ENCODE measurements around the gene CHIC2.
A peak's percentile ranks its signal among the peaks of the same experiment; 100 is the strongest.

The CHIC2 gene

DNA sequence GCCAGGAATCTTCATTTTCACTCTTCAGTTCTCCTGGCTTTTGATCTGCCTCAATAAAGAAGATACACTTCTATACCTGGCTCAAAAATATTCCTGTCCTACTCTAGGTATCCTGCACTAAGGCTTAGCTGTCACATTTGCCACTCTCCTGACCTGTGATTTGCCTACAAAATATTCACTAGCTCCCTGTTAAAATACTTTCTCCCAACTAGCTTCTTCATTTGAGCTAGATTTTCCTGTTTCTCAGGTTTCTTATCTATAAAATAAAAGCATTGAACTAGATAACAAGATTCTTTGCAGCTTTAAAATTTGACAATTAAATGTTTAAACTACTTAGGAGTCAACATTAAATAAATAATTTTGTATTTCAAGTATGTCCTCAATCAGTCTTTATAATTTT is 53.2 kb downstream of the CHIC2 start:
- FAIRE-seq, result no peak

GRCh38 chr4:54006755-54007154 is 57.6 kb downstream of the CHIC2 start:
- no peak for DNase-seq (ENCODE audit: low spot score)
- no peak for FAIRE-seq

More for the DNA sequence above, 53.2 kb downstream of the CHIC2 start:
- no peak for DNase-seq (ENCODE audit: low spot score)

DNA sequence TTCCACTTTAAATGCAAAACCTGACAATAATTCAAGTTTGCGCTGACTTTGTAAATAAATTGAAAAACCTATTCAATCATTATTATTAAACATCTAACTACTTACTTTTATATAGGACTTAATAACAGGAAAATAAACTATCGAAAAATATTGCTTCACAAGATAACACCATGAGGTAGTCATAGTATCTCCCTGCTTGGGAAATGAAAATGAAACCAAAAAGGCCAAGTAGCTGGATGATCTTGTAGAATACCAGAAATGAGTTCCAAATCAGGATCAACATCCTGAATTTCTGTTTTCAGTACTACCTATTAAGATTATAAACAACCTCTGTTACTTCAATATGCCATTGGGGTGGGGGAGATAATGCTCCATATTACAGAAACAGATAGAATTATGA is 58.9 kb downstream of the CHIC2 start:
- FAIRE-seq (no peak), DNase-seq (ENCODE audit: low spot score) (no peak)

DNA sequence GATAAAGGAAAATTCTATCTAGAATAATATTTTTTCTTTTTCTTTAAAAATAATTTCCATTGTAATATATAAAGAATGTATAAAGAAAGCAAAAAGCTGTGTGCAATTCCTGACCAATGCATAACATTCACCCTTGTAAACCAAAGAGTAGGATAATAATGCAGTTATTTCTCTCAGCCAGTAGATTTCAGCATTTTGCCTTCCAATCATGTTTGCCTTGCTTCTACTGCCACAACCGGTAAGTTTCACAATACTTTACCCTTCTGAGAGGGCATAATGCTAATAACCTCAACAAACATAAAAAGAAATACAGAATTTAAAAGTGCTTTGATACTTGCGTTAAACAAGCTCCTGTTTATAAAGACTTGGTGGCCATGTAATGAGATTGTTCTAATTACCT is 59.9 kb downstream of the CHIC2 start:
- FAIRE-seq, result no peak
- DNase-seq (ENCODE audit: low spot score), result no peak

DNA sequence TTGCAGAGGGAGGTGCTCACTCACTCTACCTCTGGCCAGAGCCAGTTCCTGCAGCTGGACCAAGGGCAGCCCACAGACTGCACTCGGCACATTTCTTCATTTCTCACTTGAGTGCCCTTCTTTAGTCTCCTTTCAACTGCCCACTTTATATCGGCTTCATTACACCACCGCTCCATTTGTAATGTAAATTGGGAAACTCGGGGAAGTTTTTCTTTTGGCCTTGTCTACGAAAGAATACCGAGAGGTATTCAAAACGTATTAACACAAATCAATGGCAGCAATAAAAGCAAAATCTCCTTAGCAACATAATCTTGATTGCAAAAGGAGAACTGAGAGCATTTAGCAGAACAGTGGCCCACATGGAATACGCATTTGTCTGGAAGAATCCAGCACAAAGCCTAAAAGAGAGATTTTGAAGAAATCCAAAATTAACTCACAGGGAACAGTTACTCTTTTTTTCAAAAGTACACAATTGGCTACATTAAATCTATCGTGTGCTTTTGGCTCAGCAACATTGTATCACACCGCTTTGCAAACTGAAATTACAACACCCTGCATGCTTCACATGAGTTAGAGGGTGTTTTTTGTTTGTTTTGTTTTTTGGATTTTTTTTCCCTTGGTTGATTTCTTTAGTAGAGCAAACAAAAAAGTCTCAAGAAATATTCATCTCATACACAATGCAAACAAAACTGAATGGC is 62.6 kb downstream of the CHIC2 start:
- FAIRE-seq, result no peak
- no peak for DNase-seq (ENCODE audit: low spot score)

DNA sequence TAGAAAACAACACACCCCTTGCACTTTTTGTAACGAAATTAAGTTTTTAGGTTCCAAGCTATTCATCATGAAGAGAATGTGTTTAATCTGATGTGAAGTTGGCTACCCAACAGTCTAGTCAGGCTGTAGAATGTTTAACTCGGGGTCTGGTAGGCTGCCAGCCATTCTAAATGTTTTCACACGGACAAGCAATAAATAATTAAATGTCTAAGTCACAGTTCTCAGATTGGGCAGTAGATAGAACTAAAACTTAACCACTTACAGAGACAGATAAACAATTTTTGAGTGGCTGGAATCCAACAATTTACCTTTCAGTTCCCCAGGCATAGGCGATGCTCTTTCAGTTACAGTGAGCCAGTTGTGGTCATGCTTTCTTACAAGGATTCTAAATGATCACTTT is 66.5 kb downstream of the CHIC2 start:
- peak; percentile 92 for FAIRE-seq
- DNase-seq (ENCODE audit: low spot score), result peak; percentile 37

GRCh38 chr4:53994382-53995102 is 69.9 kb downstream of the CHIC2 start:
- no peak for FAIRE-seq
- DNase-seq (ENCODE audit: low spot score), result no peak

DNA sequence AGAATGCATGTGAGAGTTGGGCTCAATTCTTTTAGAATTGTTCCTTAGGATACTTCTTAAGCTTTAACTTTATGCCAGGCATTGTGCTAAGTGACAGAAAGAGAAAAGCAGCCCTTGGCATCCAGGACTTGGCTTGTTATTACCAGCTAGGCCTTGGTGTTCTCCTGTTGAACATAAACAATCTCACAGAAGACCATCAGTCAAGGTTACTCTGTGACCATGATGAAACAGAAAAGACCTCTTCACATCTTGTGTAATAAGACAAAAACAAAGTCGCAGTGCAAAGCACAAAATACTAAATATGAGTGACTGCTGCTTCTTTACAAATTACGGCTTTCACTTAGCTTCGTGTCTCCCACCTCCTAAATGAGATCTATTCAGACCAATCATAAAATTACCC is 71.6 kb downstream of the CHIC2 start:
- DNase-seq (ENCODE audit: low spot score), result no peak

GRCh38 chr4:53991821-53992220 is 72.6 kb downstream of the CHIC2 start:
- FAIRE-seq, result no peak

More for the DNA sequence above, 71.6 kb downstream of the CHIC2 start:
- no peak for FAIRE-seq

GRCh38 chr4:53990641-53991040 is 73.8 kb downstream of the CHIC2 start:
- no peak for DNase-seq (ENCODE audit: low spot score)

More at GRCh38 chr4:53991821-53992220, 72.6 kb downstream of the CHIC2 start:
- DNase-seq (ENCODE audit: low spot score), result no peak

DNA sequence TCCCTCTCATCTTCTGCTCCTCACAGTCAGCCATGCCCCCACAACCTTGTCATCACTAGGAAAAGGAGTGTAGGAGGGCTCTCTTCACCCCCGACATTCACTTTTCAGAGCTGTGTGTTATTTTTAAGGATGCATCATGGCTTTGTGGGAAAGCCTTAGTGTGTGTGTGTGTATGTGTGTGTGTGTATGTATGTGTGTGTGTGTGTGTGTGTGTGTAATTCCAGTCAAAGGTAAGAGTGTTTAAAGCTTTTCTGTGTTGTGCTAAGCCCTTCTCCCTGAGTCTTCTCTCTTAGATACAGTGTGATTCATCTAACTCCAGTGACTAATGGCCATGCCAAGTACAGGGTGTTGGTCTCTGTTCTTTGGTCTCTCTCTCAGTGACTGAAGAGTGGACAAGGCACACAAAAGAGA is 76.6 kb downstream of the CHIC2 start:
- DNase-seq (ENCODE audit: low spot score) (peak; percentile 42), FAIRE-seq (no peak)

More at GRCh38 chr4:53990641-53991040, 73.8 kb downstream of the CHIC2 start:
- no peak for FAIRE-seq

DNA sequence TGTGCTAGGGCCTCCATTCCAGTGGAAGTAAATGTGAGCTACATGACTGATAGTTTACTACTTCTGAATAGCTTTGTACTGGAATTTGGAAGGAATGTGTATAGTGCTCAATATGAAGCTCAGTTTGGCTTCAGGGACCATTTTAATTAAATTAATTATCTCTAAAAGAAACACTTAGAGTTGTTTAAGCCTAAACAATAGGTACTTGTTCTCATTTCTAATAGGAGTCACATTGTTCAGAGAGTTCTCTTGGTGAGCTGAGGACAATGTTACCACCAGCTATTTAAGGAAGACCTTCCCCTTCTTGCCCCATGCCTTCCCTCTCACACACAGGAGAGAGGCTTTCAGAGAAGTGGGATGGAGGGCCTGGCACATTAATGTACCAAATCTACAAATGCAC is 78.3 kb downstream of the CHIC2 start:
- no peak for DNase-seq (ENCODE audit: low spot score)
- FAIRE-seq, result no peak

- no peak for FAIRE-seq
Measured at GRCh38 chr4:53981567-53981966, 82.8 kb downstream of the CHIC2 start.

GRCh38 chr4:53981066-53981465 is 83.3 kb downstream of the CHIC2 start:
- DNase-seq (ENCODE audit: low spot score) (no peak), FAIRE-seq (no peak)

More at GRCh38 chr4:53981567-53981966, 82.8 kb downstream of the CHIC2 start:
- no peak for DNase-seq (ENCODE audit: low spot score)

GRCh38 chr4:53974561-53974960 is 89.8 kb downstream of the CHIC2 start:
- FAIRE-seq (no peak), DNase-seq (ENCODE audit: low spot score) (no peak)

- DNase-seq (ENCODE audit: low spot score) (no peak), FAIRE-seq (no peak)
Measured at GRCh38 chr4:53967986-53968385, 96.4 kb downstream of the CHIC2 start.

GRCh38 chr4:53963781-53964180 is 100.6 kb downstream of the CHIC2 start:
- FAIRE-seq (no peak), DNase-seq (ENCODE audit: low spot score) (no peak)

- no peak for FAIRE-seq
- DNase-seq (ENCODE audit: low spot score), result no peak
Measured at GRCh38 chr4:53963336-53963735, 101.1 kb downstream of the CHIC2 start.

DNA sequence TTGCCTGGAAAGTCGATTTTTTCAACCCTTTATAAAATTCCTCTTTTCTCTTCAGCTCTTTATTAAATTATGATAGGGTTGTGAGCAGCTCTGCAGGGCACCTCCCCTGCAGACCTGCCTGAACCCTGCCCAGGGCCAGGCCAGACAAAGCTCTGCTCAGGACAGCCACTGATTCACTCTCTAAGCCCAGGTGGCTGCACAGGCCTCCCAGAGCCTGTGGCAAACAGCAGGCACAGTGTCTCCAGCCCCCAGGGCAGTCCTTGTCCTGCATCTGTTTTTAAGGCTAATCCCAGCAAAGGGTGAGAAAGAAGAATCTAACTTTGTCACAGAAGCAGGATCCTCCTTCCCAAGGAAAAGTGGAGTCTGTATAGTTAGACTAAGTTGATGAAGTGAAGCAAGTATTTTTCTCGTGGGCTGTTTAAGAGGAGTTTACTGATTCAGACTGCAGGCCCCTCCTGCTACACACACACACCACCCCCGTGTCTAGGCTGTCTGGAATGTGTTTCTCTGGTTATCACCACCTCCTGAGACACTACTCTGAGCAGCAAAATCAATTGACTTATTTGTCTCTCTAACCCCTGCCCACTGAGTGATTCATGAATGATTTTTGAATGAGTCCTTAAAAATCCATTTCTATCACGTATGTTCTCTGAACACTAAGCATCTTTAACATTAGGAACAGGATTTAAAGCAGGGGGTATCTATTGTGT is 101.7 kb downstream of the CHIC2 start:
- DNase-seq (ENCODE audit: low spot score), result peak; percentile 18
- no peak for FAIRE-seq

DNA sequence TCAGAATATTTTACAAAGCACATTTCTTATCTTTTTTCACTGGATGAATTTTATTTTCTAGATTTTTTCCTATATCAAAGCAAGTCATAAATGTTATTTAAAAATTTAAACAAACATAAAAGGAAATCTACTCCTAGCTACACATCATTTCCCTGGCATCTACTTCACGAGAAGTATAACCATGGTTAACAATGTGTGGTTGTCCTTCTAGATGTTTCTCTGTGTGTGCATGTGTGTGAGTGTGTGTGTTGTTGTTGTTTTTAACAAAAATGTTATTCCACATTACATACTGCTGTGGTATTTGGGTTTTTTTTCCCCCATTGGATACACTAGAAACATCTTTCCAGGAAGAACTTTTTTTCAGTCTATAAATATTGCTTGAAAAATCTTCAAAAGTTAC is 103.1 kb downstream of the CHIC2 start:
- DNase-seq (ENCODE audit: low spot score), result no peak
- no peak for FAIRE-seq

DNA sequence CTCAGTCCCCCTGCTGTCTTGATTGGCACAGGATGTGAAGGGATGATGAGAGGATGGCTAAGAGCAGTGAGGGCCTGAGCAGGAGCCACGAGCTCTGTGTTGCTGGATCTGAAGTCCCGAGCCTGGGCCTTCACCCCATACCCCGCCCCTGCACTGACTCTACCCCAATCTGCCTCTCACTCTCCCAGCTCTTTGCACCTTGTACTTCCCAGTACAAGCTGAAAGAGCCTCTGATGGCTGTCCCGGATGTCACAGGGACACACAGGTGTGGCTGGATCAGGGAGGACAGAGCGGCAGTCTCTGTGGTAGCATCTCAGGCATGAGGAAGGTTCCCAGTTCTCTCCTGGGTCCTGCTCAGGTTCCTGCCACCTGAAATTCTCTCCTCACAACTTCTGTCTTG is 103.6 kb downstream of the CHIC2 start:
- no peak for FAIRE-seq
- no peak for DNase-seq (ENCODE audit: low spot score)
